ENCODE results near the gene TMEM235.

The TMEM235 gene

DNA sequence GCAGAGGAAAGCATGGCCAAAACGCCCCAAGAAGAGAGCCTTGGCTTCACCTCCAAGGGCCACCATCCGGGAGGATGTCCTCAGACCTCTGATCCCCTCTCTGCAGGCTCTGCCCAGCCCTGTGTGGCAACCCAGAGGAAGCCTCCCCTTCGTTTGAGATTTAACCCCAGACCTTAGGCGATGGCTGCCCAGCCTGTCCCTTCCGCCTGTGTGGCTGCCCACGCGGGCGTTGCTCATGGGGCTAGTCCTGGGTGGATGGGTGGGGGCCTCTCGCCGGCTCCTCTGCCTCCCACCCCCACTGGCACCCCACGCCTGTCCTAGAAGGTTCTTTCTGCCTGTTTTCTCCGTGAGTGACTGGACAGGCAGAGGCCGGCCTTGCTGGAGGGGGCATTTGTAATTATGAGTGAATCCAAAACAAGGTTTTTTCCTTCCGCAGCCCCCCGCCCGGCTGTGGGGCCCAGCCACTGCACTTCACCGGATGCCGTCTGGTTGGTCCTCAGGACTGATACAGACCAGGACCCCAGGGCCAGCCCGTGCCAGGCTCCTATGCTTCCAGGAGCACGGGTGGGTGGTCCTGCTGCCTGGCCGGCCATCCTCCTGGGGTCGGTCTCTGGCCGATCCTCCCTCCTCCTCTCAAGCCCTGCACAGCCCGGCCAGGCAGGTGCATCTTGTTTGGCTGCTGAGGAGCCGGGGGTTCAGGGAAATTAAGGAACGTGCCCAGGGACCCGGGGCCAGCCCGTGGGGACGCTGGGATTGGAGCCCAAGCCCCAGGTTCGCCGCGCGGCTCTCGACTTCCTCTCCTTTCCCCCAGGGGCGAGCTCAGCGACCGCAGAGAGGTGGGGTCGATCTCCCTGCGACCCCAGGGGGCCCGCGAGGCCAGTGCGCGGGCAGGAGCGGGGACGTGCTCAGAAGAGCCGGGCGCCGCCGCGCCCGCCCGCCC is at the start of gene TMEM235:
Gene TMEM235 (plus strand): TSS at position 636 of the 940 bp plus-strand sequence. CDS start 393 bp downstream, outside the sequence.
- no peak for DNase-seq

GRCh38 chr17:78182504-78182903 is 48.9 kb upstream of the TMEM235 start:
- no peak for DNase-seq

DNA sequence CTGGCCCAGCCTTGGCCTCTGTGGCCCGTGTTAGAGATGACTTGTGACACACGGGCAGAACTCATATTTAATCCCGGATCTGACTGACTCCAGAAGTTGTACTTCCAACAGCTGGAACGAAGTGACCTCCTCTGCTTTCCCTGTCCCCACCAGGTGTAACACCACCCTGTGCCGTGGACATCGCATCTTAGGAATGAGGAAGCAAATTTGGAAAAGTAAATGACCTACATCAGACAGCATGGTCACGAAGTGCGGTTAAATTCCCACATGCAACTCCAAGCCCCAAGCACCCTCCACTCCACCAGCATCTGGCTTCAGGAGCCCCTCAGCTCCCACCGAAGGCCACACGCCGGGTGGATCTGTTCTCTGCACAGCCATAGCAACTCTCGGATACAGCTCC is 47.5 kb upstream of the TMEM235 start:
- DNase-seq: no peak

DNA sequence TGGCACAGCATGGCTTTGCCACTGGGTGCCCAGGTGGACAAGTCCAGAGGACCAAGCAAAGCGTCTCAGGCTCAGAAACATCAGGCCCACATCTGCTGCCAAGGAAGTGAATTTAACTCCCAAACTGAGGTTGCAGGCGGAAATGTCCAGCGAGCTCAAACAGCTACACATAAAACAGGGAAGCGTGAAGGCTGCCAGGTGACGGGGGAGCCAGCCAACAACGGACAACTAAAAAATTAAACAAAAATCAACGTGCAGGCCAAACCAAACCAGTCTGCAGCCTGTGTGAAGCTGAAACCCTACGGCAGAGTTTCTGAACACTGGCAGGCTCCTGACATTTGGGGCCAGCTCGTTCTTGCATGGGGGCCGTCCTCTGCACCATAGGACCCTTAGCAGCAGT is 47.1 kb upstream of the TMEM235 start:
- DNase-seq: no peak

DNA sequence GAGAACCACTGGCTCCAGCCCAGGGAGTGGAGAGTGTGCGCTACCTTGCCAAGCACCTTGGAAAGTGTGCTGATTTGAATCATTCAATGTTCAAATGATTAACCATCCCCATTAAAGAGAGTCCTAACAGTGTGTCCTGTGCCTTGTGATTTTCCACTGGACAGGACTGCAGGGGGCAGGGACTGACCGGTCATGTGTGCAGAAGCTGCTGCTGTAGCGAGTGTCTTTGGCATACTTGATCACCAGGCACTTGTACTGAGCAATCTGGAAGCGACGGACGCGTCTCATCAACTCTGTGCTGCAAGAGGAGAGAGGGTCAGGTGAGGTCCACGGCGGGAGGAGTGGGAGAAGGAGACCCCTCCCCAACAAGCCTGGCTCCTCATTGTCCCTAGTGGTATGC is 46.6 kb upstream of the TMEM235 start:
- DNase-seq: no peak

DNA sequence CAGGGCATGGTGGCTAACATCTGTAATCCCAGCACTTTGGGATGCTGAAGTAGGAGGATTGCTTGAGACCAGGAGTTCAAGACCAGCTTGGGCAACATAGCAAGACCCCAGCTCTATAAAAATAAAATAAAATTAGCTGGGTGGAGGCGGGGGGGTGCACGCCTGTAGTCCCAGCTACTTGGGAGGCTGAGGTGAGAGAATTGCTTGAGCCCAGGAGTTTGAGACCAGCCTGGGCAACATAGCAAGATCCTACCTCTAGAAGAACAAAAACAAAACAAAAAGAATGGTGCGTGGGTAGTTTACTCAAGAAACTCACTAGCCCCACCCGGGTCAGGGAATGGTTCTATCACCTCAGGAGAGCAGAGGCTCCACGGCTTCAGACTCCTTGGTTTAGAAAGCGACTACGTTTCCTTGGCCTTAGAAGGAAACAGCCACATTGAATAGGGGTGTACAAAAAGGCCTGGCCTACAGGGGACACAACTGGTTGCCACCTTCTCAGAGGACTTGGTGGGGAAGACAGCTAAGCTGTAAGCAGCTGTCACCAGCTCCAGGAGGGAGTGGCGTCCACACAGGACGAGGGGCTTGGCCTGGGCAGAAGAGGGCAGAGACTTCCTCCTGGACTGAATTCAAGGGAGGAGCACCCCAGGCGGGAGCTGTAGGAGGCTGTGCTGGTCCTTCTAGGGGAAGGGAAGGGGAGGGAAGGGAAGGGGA is 45.3 kb upstream of the TMEM235 start:
- DNase-seq: no peak

- peak; percentile 93 for DNase-seq
Observed at GRCh38 chr17:78186692-78187595, 44.5 kb upstream of the TMEM235 start, which contains the start of the genes AFMID and TK1. TSS of gene AFMID (plus strand) at chr17:78187362. CDS start at chr17:78187371, 9 bp downstream. TSS of gene TK1 (minus strand) at chr17:78187052. CDS start at chr17:78186994, 58 bp downstream.

DNA sequence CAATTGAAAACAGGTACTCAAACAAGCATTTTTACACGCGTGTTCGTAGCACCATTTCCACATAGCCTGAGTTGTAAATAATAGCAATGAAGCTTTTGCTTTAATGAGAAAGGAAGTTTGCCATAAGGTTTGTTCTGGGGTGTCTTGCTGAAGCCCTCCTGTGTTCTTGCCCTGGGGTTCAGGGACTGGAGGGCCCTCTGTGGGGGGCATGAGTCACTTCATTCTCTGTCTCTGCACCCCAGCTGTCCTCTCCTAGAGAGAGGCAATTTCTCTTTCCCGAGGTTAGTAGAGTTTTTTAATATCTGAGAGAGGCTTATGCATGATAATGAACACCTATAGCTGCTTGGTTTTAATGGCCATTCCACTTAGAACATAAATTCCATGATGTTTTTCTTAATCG is 34.7 kb upstream of the TMEM235 start:
- no peak for DNase-seq

DNA sequence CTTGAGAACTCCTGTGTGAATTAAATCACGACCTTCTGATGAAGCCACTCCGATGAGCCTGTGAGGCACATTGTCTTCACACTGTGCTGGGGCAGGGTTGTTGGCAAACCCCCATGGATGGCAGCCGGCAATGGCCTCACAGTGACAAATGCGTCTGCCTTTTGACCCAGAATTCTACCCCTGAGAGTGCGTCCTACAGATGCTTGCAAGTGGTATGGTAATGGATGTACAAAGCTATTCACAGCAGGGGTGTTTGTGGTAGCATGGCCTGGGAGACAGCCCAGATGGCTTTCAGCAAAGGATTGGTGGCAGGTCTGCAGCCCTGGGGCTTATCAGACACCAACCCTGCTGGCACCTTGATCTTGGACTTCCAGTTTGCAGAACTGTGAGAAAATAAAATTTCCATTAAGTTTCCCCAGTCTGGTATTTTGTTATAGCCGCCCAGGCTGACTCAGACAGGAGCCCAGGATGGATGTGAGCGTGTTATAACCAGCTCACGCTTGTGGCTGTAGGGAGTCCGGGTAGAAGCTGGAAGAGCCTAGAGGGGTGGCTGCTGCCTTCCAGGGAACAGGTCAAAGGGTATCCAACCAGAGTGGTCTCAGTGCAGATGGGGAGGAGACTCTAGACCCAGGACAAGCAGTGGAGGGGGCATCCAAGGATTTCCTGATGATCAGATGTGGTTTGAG is 34.1 kb upstream of the TMEM235 start:
- DNase-seq: no peak

DNA sequence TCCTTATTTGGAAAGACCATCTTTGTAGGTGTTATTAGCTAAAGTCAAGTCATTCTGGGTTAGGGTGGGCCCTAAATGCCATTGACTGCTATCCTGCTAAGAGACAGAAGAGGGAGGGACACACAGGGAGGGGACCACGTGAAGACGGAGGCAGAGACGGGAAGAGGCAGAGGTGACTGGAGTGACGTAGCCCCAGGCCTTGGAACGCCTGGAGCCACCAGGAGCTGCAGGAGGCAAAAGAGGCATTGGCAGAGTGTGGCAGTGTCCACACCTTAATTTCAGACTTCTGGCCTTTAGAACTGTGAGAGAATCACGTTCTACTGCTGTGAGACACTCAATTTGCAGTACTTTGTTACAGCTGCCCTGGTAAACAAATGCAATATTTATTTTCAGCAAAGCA is 31.0 kb upstream of the TMEM235 start:
- DNase-seq: no peak

GRCh38 chr17:78202666-78203065 is 28.8 kb upstream of the TMEM235 start:
- DNase-seq: no peak

GRCh38 chr17:78204387-78205123 is 26.9 kb upstream of the TMEM235 start:
- no peak for DNase-seq

DNA sequence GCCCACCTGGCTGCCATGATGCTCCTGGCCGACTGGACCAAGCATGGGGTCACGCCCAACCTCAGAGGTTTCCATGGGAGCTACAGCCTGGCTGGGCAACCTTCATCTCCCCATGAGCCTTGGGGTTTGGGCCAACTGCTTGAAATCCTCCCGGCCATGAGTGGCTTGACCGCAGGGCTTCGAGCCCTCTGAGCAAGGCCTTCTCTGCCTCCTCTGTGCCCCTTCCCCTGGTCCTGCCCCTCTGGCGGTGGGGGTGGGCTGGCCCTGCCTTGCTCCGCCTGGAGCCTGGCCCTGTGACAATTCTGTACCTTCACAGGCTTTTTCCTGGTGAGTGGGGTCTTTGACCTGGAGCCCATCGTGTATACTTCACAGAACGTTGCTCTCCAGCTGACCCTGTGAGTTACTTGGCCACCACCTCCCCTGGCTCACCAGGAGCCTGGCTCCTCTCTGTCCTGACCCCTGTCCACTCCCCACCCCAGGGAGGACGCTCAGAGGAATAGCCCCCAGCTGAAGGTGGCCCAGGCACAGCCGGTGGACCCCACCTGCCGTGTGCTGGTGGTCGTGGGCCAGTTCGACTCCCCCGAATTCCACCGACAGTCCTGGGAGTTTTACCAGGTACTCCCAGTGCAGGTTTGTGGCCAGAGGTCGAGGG is 26.2 kb upstream of the TMEM235 start:
- DNase-seq: no peak

GRCh38 chr17:78206298-78206697 is 25.1 kb upstream of the TMEM235 start:
- DNase-seq: no peak

DNA sequence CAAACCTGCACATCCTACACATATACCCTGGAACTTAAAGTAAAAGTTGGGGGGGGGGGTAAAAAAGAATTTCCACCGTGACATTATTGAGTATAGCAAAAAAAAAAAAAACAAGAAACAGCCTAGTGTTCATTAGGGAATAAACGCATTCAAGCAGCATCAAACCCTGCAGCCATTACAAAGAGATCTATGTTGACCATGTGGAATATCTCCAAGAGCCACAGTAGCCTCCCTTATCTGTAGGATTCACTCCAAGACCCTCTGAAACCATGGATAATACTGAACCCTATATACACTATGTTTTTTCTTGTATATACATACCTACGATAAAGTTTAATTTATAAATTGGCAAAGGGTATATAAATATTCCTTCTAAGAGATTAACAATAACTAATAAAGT is 22.9 kb upstream of the TMEM235 start:
- no peak for DNase-seq

- no peak for DNase-seq
Observed at GRCh38 chr17:78210111-78210510, 21.3 kb upstream of the TMEM235 start.

GRCh38 chr17:78211032-78211431 is 20.4 kb upstream of the TMEM235 start:
- no peak for DNase-seq

DNA sequence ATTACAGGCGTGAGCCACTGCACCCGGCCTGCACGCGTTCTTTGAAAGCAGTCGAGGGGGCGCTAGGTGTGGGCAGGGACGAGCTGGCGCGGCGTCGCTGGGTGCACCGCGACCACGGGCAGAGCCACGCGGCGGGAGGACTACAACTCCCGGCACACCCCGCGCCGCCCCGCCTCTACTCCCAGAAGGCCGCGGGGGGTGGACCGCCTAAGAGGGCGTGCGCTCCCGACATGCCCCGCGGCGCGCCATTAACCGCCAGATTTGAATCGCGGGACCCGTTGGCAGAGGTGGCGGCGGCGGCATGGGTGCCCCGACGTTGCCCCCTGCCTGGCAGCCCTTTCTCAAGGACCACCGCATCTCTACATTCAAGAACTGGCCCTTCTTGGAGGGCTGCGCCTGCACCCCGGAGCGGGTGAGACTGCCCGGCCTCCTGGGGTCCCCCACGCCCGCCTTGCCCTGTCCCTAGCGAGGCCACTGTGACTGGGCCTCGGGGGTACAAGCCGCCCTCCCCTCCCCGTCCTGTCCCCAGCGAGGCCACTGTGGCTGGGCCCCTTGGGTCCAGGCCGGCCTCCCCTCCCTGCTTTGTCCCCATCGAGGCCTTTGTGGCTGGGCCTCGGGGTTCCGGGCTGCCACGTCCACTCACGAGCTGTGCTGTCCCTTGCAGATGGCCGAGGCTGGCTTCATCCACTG is 17.3 kb upstream of the TMEM235 start, which contains the start of gene BIRC5:
Gene BIRC5 (plus strand): TSS at position 238 of the 690 bp plus-strand sequence. CDS start 64 bp downstream, at position 302.
- DNase-seq: peak; percentile 89

DNA sequence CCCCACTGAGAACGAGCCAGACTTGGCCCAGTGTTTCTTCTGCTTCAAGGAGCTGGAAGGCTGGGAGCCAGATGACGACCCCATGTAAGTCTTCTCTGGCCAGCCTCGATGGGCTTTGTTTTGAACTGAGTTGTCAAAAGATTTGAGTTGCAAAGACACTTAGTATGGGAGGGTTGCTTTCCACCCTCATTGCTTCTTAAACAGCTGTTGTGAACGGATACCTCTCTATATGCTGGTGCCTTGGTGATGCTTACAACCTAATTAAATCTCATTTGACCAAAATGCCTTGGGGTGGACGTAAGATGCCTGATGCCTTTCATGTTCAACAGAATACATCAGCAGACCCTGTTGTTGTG is 16.7 kb upstream of the TMEM235 start:
- no peak for DNase-seq

Measured in NCI-H1092 (cell line).